Endodermal cell (in vitro differentiated cells): ENCODE measurements around the gene BTBD9. TPM values are rescaled to one million over a fixed set of nuclear protein-coding genes. Genes with fewer than 3 reads are reported as not detected.

ENCODE experiments used
- DNase-seq: peaks from one replicate; pipeline ENCODE4 v3.0.0-alpha.2; 2017
- H3K27ac ChIP-seq: 2 replicates; pipeline ENCODE4 v1.5.1; 2013; ENCODE audit warnings: mild to moderate bottlenecking, low read depth, low read length, moderate library complexity
- H3K27me3 ChIP-seq: 2 replicates; pipeline ENCODE4 v1.6.1; 2013; ENCODE audit warnings: mild to moderate bottlenecking, low read length, moderate library complexity; ENCODE audit not compliant: insufficient read depth, control insufficient read depth, poor library complexity, severe bottlenecking
- H3K36me3 ChIP-seq: 2 replicates; pipeline ENCODE4 v1.7.0; 2013; ENCODE audit warnings: mild to moderate bottlenecking, low read length, moderate library complexity; ENCODE audit not compliant: control insufficient read depth, insufficient read depth
- H3K4me1 ChIP-seq: one replicate; pipeline ENCODE4 v1.7.0; 2013; ENCODE audit warnings: low read length; ENCODE audit not compliant: control insufficient read depth, insufficient read depth
- H3K4me3 ChIP-seq: 2 replicates; pipeline ENCODE4 v1.5.1; 2013; ENCODE audit warnings: mild to moderate bottlenecking, low read length, moderate library complexity
- H3K9ac ChIP-seq: 2 replicates; pipeline ENCODE4 v1.6.1; 2013; ENCODE audit warnings: mild to moderate bottlenecking, low read length, moderate library complexity; ENCODE audit not compliant: poor library complexity, severe bottlenecking; ENCODE audit errors: extremely low read depth
- H3K9me3 ChIP-seq: 2 replicates; pipeline ENCODE4 v1.6.1; 2013; ENCODE audit warnings: mild to moderate bottlenecking, low read length, moderate library complexity; ENCODE audit not compliant: control insufficient read depth
- H3K27ac Mint-ChIP-seq: 2 replicates; pipeline ENCODE4 v1.8.0; 2020; ENCODE audit warnings: mixed read lengths
- H3K27me3 Mint-ChIP-seq: 2 replicates; pipeline ENCODE4 v1.8.0; 2021; ENCODE audit warnings: mild to moderate bottlenecking, mixed read lengths; ENCODE audit not compliant: insufficient read depth
- H3K36me3 Mint-ChIP-seq: 2 replicates; pipeline ENCODE4 v1.8.0; 2020; ENCODE audit warnings: low read depth, mixed read lengths
- H3K4me1 Mint-ChIP-seq: 2 replicates; pipeline ENCODE4 v1.8.0; 2020; ENCODE audit warnings: mixed read lengths
- H3K4me3 Mint-ChIP-seq: 2 replicates; pipeline ENCODE4 v1.8.0; 2020; ENCODE audit warnings: mild to moderate bottlenecking, moderate library complexity, mixed read lengths
- H3K9me3 Mint-ChIP-seq: 2 replicates; pipeline ENCODE4 v1.8.0; 2020; ENCODE audit warnings: mild to moderate bottlenecking, mixed read lengths
- CTCF ChIP-seq: fragments of 200-600 bp; sonication (generic); conservative IDR thresholded peaks from 2 replicates; pipeline ENCODE4 v1.5.0; 2021; ENCODE audit warnings: antibody characterized with exemption, mild to moderate bottlenecking
- WGBS, 2 experiments: methylation state at CpG; one replicate each; pipeline versions ENCODE4 v1.1.5 to v1.1.7; 2013; ENCODE audit warnings: missing lambda C conversion rate in 2 of 2, mixed read lengths in 1 of 2; ENCODE audit not compliant: insufficient coverage in 1 of 2, insufficient read length in 1 of 2; 5-methylcytosine and 5-hydroxymethylcytosine counted together
- total RNA-seq, 2 donors: library from RNA; stranded (reverse); fragmentation: NEBNext Ultra II Directional in 1 of 2; extraction: Animal tissue kit (Norgen Biotek cat#: 25700) in 1 of 2; gene quantifications; 2 replicates in 1 of 2; 3 replicates in 1 of 2; pipeline ENCODE4 v1.2.1, GENCODE V29; 2021

The BTBD9 gene
- total RNA-seq, 2 donors from 2014 or later = 7.6 to 12.3 TPM

- no peak for TF ChIP-seq CTCF
Measured at GRCh38 chr6:38119516-38119915, 520.2 kb downstream of the BTBD9 start.

GRCh38 chr6:38118791-38119365, 520.9 kb downstream of the BTBD9 start:
- TF ChIP-seq CTCF = no peak
- Histone ChIP-seq H3K4me1 (peaks cover 4% of the 10 kb centered on the region), H3K27ac (no peak overlapping the region), H3K4me3 (no peak overlapping the region), H3K36me3 (peaks cover 43% of the 10 kb centered on the region), H3K27me3 (no peaks in the 10 kb centered on the region), H3K9me3 (no peaks in the 10 kb centered on the region), H3K9ac (no peak overlapping the region)
- no peaks in the 10 kb centered on the region for H3K27me3 Mint-ChIP-seq
- H3K27ac Mint-ChIP-seq = no peak overlapping the region
- DNase-seq = no peak
- WGBS, 2 experiments = 82 to 89% methylated on average over 2 of the region's 2 CpGs
- peaks cover 5% of the 10 kb centered on the region for H3K9me3 Mint-ChIP-seq
- peaks cover 35% of the 10 kb centered on the region for H3K36me3 Mint-ChIP-seq
- H3K4me3 Mint-ChIP-seq = no peak overlapping the region
- H3K4me1 Mint-ChIP-seq = peaks cover 29% of the 10 kb centered on the region

More at GRCh38 chr6:38119516-38119915, 520.2 kb downstream of the BTBD9 start:
- H3K36me3 Mint-ChIP-seq = peaks cover 37% of the 10 kb centered on the region
- Histone ChIP-seq H3K9ac (no peak overlapping the region), H3K36me3 (peaks cover 43% of the 10 kb centered on the region), H3K27me3 (no peaks in the 10 kb centered on the region), H3K4me1 (peaks cover 3% of the 10 kb centered on the region), H3K9me3 (no peaks in the 10 kb centered on the region), H3K27ac (no peak overlapping the region), H3K4me3 (no peak overlapping the region)
- WGBS, 2 experiments = 55 to 76% methylated on average over 3 to 6 of the region's 6 CpGs
- H3K27me3 Mint-ChIP-seq = no peaks in the 10 kb centered on the region
- H3K4me3 Mint-ChIP-seq = no peak overlapping the region
- peaks cover 5% of the 10 kb centered on the region for H3K9me3 Mint-ChIP-seq
- peaks cover 24% of the 10 kb centered on the region for H3K4me1 Mint-ChIP-seq
- no peak for DNase-seq
- no peak overlapping the region for H3K27ac Mint-ChIP-seq

Other genes starting within 250 kb of the BTBD9 start
- gene GLO1, start 63.2 kb upstream of the BTBD9 start, total RNA-seq = 100 to 1,000 TPM; 144 to 177 TPM
- gene DNAH8, start 75.4 kb upstream of the BTBD9 start, total RNA-seq = not detected